NCI-H1092 (cell line): ENCODE results near the gene FBXO31.

Experiments
- DNase-seq: peaks from one replicate; lab custom pipeline; 2025; lab: John Stamatoyannopoulos, UW

The FBXO31 gene

GRCh38 chr16:87309620-87310525 lies 73.7 kb downstream of the FBXO31 start:
- DNase-seq = no peak

GRCh38 chr16:87308826-87309225 lies 74.8 kb downstream of the FBXO31 start:
- DNase-seq = no peak

GRCh38 chr16:87306516-87306915 lies 77.1 kb downstream of the FBXO31 start:
- no peak for DNase-seq

- DNase-seq = peak; percentile 70
Measured at GRCh38 chr16:87305505-87306391, 77.8 kb downstream of the FBXO31 start.

- no peak for DNase-seq
Measured at GRCh38 chr16:87304951-87305350, 78.6 kb downstream of the FBXO31 start.

GRCh38 chr16:87303962-87304521 lies 79.5 kb downstream of the FBXO31 start:
- DNase-seq = no peak

- DNase-seq = no peak
Measured at GRCh38 chr16:87303431-87303930, 80.1 kb downstream of the FBXO31 start.

GRCh38 chr16:87298857-87299465 lies 84.6 kb downstream of the FBXO31 start:
- DNase-seq = no peak

- DNase-seq = peak; percentile 20
Measured at GRCh38 chr16:87297918-87298631, 85.5 kb downstream of the FBXO31 start.

- no peak for DNase-seq
Measured at GRCh38 chr16:87297407-87297806, 86.2 kb downstream of the FBXO31 start.

- DNase-seq = no peak
Measured at GRCh38 chr16:87295661-87296531, 87.7 kb downstream of the FBXO31 start.

- DNase-seq = no peak
Measured at GRCh38 chr16:87295259-87295658, 88.3 kb downstream of the FBXO31 start.

GRCh38 chr16:87293990-87294389 lies 89.6 kb downstream of the FBXO31 start:
- DNase-seq = no peak

GRCh38 chr16:87291944-87292343 lies 91.6 kb downstream of the FBXO31 start:
- no peak for DNase-seq

- DNase-seq = no peak
Measured at GRCh38 chr16:87288753-87289362, 94.7 kb downstream of the FBXO31 start.

GRCh38 chr16:87286839-87287626 lies 96.5 kb downstream of the FBXO31 start:
- no peak for DNase-seq

GRCh38 chr16:87284183-87284582 lies 99.4 kb downstream of the FBXO31 start:
- no peak for DNase-seq

- DNase-seq = no peak
Measured at GRCh38 chr16:87279094-87279658, 104.4 kb downstream of the FBXO31 start.
